G401.6 (cell line): ENCODE results near the gene GUCY2D.
"Not testable (repeated sequence)": the region's sequence is repeated elsewhere in the genome, so short reads cannot be mapped to it uniquely, and the experiment has no call there.

Experiments
- FAIRE-seq: peaks from 2 replicates; lab custom pipeline; 2012; peaks lifted over from hg19 to GRCh38; lab: Jason Lieb, UNC

The GUCY2D gene

GRCh38 chr17:8016632-8017424 lies 14.4 kb downstream of the GUCY2D start:
- no peak for FAIRE-seq

- FAIRE-seq = no peak
These were observed 16.0 kb downstream of the GUCY2D start for GRCh38 chr17:8018436-8018835.

- FAIRE-seq = no peak
These were observed 16.8 kb downstream of the GUCY2D start for GRCh38 chr17:8019166-8019565.

DNA sequence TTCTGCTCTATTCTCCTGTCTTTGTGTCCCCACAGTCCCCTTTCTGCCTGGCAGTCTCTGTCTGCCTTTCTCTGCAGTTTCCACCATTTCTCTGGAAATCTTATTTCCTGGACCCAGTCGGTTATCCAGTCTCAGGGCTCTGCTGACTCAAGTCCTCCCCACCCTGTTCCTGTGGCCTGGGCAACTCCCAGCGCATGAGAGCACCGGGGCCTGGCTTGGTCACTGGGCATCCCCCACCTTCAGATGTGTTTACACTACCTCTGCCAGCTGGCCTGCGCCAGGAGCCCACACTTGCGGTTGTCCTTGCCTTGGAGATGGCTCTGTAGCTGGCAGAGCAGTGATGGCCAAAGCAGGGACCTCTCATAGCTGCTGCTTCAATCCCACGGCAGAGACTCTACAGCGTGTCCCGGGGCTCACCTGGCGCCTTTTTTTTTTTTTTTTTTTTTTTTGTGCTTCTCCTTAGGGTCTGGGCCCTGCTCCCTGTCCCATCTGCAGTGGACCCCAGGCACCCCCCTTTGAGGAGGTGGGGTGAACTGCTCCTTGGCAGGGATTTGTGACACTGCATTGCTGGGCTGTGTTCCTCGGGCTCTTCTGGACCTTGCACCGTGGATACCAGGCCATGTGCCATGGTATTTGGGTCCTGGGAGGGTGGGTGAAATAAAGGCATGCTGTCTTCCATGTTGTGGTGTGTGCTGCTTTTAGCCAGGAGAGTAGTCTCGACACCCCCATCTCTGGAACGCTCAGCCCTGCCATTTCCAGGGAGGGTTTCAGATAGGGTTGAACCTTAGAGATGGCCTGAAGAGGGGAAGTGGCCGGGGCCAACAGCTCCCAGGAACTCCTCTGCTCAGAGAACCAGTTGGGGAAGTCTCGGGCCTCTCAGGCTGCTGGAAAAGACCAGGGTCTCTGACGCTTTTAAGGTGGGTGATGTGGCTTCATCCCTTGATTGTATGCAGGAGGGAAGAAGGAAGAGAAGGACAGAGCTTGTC lies 17.5 kb downstream of the GUCY2D start:
- FAIRE-seq = no peak

- no peak for FAIRE-seq
These were observed 18.6 kb downstream of the GUCY2D start for GRCh38 chr17:8020776-8021564.

GRCh38 chr17:8021565-8022359 lies 19.3 kb downstream of the GUCY2D start:
- no peak for FAIRE-seq

GRCh38 chr17:8022360-8023003 lies 20.1 kb downstream of the GUCY2D start:
- no peak for FAIRE-seq

GRCh38 chr17:8024161-8024560 lies 21.7 kb downstream of the GUCY2D start:
- not testable (repeated sequence) for FAIRE-seq

- no peak for FAIRE-seq
These were observed 22.9 kb downstream of the GUCY2D start for GRCh38 chr17:8025176-8025911.

- no peak for FAIRE-seq
These were observed 26.7 kb downstream of the GUCY2D start for GRCh38 chr17:8029121-8029520.

DNA sequence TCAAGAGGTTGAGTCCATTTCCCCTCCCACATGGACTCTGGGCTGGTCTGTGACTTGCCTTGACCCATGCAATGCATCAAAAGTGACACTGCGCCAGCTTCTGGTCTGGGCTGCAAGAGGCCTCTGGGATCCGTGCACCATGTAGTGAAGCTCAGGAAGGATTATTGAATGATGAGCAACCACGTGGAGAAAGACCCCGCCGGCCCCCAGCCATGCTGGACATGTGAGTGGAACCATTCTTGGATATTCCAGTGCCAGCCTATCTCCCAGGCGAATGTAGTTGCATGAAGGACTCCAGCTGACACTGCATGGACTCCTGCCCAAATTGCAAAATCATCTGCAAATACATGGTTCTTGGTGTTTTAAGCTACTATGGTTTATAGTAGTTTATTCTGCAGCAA lies 28.8 kb downstream of the GUCY2D start:
- no peak for FAIRE-seq

GRCh38 chr17:8031950-8032349 lies 29.5 kb downstream of the GUCY2D start:
- no peak for FAIRE-seq

DNA sequence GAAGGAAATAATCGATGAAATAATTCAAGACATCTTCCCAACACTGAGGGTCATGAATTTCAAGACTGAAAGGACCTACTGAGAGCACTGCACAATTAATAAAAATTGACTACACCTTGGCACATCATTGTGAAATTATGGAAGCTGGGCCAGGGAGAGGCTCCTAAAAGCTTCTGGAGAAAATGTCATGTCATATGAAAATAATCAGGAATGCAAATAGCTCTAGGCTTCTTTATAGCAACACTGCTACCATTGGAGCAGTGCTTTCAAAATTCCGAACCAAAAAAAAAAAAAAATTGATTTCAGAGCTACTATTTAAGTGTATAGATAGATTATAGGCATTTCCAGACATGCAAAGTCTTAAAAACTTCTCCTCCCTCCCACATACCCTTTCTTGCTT lies 30.0 kb downstream of the GUCY2D start:
- no peak for FAIRE-seq

GRCh38 chr17:8038954-8039610 lies 36.7 kb downstream of the GUCY2D start, which contains the start of gene ALOX15B:
Gene ALOX15B (plus strand): TSS chr17:8039059. CDS start chr17:8039156, 97 bp downstream.
- FAIRE-seq = no peak

- no peak for FAIRE-seq
These were observed 37.3 kb downstream of the GUCY2D start for GRCh38 chr17:8039611-8040168.

GRCh38 chr17:8041249-8041928 lies 39.0 kb downstream of the GUCY2D start:
- FAIRE-seq = peak; percentile 86

- no peak for FAIRE-seq
These were observed 39.6 kb downstream of the GUCY2D start for GRCh38 chr17:8041979-8042378.
